Adipose tissue (tissue), 3 donors: ENCODE results near the gene TBKBP1. TPM values are rescaled to one million over a fixed set of nuclear protein-coding genes. Genes with fewer than 3 reads are reported as not detected.

ENCODE experiments used
- H3K27ac ChIP-seq: one replicate; pipeline ENCODE4 v1.5.1; 2013; ENCODE audit warnings: low read depth, low read length
- WGBS, 3 donors: extraction: QIAGEN DNeasy Blood & Tissue Kit; methylation state at CpG; one replicate each; pipeline ENCODE4 v1.1.7; 2013; 5-methylcytosine and 5-hydroxymethylcytosine counted together
- polyA plus RNA-seq, 3 donors: library from polyadenylated mRNA; stranded (reverse); fragments of 200-250 nt; gene quantifications; one replicate each; pipeline ENCODE4 v1.2.3, GENCODE V29; 2013
- donor health status: healthy with polysubstance abuse.
- donor health status: Bipolar disorder and iron deficiency.
- donor health status: healthy.

The TBKBP1 gene
- polyA plus RNA-seq, 3 donors, result 5.9 to 21.5 (median 14.2) TPM

GRCh38 chr17:47720196-47720595 is 26.2 kb downstream of the TBKBP1 start:
- WGBS, 3 donors, result 58 to 66% (median 64%) methylated on average over 10 to 11 of the region's 11 CpGs
- H3K27ac ChIP-seq, result no peak overlapping the region

DNA sequence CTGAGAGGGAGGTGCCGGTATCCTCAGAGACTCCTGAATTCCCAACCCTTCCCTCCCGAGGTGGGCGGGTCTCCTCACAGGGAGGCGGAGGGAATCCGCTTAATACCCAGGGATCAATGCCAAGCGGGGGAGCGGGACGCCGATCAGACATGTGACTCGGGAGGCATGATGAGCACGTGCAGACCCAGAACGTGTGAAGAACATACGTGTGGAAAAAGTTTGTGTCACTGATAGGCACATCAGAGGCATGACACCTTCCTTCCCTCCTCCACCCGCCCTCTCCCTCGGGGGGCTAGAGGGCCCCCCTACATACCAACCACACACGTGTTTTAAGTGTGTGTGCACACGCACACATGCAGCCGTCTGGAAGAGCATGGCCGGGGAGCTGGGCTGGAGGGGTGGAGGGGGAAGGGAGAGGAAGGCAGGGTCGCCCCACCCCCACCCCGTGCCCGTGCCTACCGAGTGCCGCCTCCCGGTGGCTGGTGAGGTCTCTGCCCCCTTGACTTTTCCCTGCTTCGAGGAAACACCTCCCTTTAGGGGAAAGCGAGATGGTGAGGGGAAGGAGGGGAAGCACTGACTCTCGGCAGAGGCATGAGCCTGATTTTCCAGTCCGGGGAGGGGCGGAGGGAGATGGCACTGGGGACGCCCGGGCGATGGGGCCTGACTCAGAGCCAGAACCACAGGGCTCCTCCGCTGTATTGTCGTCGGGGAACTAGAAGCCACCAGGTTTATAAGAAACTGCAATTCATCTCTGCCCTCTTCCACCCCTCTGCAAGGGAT is 27.0 kb downstream of the TBKBP1 start:
- 9 to 18% (median 15%) methylated on average over 31 to 36 of the region's 36 CpGs for WGBS, 3 donors
- H3K27ac ChIP-seq, result no peak overlapping the region

GRCh38 chr17:47721725-47722124 is 27.8 kb downstream of the TBKBP1 start:
- no peak overlapping the region for H3K27ac ChIP-seq
- 37 to 51% (median 48%) methylated on average over 8 of the region's 8 CpGs for WGBS, 3 donors

- no peak overlapping the region for H3K27ac ChIP-seq
- WGBS, 3 donors, result 54 to 86% (median 79%) methylated on average over 2 of the region's 2 CpGs
Measured at GRCh38 chr17:47724705-47725104, 30.7 kb downstream of the TBKBP1 start.

- WGBS, 3 donors, result 59 to 63% (median 63%) methylated on average over 13 of the region's 13 CpGs
- H3K27ac ChIP-seq, result no peak overlapping the region
Measured at GRCh38 chr17:47725446-47726111, 31.6 kb downstream of the TBKBP1 start.

- WGBS, 3 donors, result 78 to 84% (median 82%) methylated on average over 12 of the region's 12 CpGs
- no peak overlapping the region for H3K27ac ChIP-seq
Measured at GRCh38 chr17:47726796-47727703, 33.1 kb downstream of the TBKBP1 start.

GRCh38 chr17:47727704-47728036 is 33.7 kb downstream of the TBKBP1 start:
- 81 to 84% (median 82%) methylated on average over 8 to 9 of the region's 9 CpGs for WGBS, 3 donors
- H3K27ac ChIP-seq, result no peak overlapping the region

DNA sequence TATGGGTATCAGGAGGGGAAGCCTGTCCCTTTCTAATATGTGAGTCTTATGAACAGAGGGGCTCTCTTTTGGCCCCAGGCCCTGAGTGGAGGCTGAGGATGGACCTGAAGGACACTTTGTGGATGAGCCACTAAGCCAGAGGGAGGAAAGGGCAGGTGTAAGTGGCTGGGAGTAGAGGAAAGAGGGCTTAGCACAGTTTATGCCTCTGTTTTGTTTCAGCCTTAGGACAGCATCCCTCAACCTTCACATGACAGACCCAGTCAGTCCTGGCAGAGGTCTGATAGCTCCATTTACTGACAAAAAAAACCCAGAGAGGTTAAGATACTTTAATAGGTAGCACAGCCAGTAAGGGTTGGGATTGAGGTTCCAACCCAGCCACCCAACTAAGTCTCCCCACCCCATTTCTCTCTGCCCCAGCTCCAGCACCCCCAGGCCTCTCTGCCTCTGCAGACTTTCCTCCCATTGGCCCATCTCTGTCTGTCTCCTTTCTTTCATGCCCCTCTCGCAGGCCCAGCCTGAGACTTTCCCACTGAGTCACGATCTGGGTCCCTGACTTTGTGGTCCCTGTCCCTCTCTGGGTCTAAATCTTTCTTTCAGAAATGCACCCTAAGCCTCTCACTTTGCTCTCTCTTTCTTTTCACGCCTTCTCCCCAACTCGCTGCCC is 34.4 kb downstream of the TBKBP1 start:
- WGBS, 3 donors, result 83 to 92% (median 91%) methylated on average over 4 of the region's 4 CpGs

DNA sequence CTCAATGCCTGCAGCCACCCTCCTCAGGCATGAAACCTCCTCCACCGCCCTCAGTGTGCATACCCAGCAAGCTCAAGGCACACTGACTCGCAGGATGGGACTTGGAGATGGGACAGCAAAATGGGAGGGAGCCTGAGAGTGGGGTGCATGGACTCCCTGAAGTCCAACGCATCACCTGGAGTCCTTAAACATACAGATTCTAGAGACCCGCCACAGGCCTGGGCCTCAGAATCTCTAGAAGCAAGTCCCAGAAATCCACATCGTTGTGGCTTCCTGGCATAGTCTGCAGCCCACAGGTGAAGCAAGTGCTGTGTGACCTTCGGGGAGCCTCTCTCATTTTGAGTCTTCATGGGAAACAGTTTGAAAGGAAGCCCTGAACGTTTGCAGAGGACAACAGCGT is 35.5 kb downstream of the TBKBP1 start:
- WGBS, 3 donors, result 65 to 79% (median 70%) methylated on average over 8 of the region's 8 CpGs

More for the DNA sequence above, 34.4 kb downstream of the TBKBP1 start:
- H3K27ac ChIP-seq, result no peak overlapping the region

DNA sequence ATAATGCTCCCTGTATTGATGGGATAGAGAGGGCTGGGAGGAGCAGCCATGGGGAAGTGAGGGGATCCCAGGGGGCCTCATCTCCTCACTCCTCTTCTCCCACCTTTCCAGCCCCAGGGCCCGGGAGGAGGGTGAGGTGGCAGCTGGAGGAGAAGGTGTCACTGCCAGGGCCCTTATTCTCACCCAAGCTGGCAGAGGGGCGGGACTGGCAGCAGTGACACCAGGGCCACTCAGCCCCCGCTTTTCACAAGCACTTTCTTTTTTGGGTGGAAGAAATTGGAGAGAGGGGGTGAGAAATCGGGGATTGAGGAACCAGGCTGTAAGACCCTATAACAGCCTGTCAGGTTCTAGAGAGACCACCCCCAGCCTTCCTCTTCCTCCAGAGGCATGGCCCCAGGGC is 36.7 kb downstream of the TBKBP1 start:
- no peak overlapping the region for H3K27ac ChIP-seq
- 80 to 84% (median 83%) methylated on average over 4 of the region's 4 CpGs for WGBS, 3 donors

More for the DNA sequence above, 35.5 kb downstream of the TBKBP1 start:
- no peak overlapping the region for H3K27ac ChIP-seq

DNA sequence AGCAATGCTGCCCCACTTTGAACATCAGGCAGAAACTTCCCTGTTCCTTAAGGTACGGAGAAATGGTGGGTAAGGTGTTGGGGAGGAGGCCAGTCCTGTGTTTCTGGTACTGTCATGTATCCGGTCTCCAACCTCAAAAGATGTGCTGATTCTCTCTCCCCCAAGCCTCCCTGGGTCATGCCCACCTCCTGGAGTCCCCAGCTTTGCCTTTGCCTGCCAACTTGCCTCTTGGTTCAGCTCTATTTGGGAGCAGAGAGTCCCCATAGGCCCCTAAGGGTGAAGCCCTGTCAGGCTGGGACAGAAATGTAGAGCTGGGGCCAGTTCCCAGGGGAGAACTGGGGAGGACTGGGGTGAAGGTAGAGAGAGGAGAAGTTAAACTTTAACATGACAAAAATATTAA is 37.4 kb downstream of the TBKBP1 start:
- 72 to 86% (median 82%) methylated on average over 2 of the region's 2 CpGs for WGBS, 3 donors
- no peak overlapping the region for H3K27ac ChIP-seq

DNA sequence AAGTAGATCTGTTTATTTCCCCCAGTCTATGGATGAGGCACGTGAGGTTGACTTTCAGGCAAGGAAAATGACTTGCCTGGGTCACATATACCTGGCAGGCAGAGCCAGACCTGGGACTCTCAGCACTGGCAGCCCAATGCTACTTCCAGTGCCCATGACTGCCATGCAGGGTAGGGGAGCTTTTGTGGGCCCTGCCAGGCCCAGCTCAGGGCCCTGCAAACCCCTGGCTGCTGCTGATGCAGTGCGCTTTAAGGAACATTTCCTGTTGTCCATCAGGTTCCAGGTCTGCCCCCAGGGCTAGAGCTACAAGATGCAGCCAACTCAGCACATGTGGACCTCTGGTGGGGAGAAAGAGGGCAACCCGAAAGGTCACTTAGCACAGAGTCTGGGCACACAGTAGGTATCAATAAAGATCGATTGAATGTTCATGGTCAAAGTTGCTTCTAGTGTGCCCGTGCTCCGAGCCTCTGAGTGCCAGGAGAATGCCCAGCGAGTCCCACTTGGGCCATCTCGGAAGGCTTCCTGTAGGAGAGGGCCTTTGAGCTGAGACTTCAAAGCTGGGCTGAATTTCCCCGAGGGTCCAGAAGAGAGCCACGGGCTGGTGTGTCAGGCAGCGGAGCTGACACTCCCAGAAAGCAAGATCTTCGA is 38.6 kb downstream of the TBKBP1 start:
- WGBS, 3 donors, result 48 to 52% (median 48%) methylated on average over 12 of the region's 12 CpGs
- no peak overlapping the region for H3K27ac ChIP-seq

GRCh38 chr17:47733047-47733673 is 39.2 kb downstream of the TBKBP1 start, which contains the start of gene TBX21:
Gene TBX21, plus strand, starts transcription at chr17:47733236. Its CDS starts 219 bp downstream, at chr17:47733455.
- H3K27ac ChIP-seq, result no peak within 1 kb of the TSS
- 1 to 2% (median 1%) methylated on average over 24 to 73 of the region's 73 CpGs for whole genome bisulfite sequencing, 3 donors

GRCh38 chr17:47733674-47734410 is 39.9 kb downstream of the TBKBP1 start:
- no peak overlapping the region for H3K27ac ChIP-seq
- 6 to 10% (median 7%) methylated on average over 49 to 60 of the region's 60 CpGs for WGBS, 3 donors

DNA sequence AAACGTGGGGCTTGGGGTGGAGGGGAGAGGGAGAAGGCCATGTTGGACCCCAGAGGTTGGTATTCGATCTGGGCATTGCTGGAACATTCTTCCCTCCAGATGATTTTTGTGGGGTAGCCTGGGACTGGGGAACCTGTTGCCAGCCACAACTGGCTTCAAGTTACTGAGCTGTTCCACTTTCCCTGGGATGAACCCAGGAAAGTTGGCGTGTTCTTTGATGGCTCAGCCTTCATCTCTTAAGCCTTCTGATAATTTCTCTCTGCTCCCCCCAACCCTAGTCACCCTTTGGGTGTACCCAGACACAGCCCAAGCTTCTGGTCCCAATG is 41.1 kb downstream of the TBKBP1 start:
- H3K27ac ChIP-seq, result no peak overlapping the region

DNA sequence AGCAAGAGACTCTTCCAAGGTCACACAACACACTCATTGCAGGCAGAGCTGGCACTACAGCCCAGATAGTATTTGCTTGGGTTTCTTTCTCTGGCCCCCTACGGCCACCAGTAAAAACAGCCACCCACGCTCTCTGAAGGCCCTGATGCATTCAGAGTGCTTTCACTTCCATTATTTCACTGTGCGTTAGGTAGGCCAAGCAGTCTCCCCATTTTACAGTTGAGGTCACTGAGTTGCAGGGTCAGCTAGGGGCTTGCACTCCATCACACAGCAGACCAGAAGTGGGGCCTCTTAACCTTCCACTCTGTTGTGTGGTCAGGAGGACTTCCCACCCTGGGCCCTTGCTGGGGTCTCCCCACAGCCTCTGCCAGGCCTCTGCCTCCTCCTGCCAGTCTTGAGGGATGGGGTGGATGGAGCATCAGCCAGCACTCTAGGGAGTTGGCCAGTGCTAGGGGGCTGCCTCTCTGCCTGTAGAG is 41.6 kb downstream of the TBKBP1 start:
- H3K27ac ChIP-seq, result no peak overlapping the region
- WGBS, 3 donors, result 79 to 90% (median 83%) methylated on average over 3 of the region's 3 CpGs

More for the DNA sequence above, 41.1 kb downstream of the TBKBP1 start:
- WGBS, 3 donors, result 78 to 95% (median 84%) methylated on average over 3 of the region's 3 CpGs
